CD8-positive, alpha-beta memory T cell (primary cell): ENCODE results near the gene KASH5. TPM values are rescaled to one million over a fixed set of nuclear protein-coding genes. Genes with fewer than 3 reads are reported as not detected.
A peak's percentile ranks its signal among the peaks of the same experiment; 100 is the strongest.

Source experiments
- CTCF ChIA-PET: fragments of 350-600 bp; sonication (Branson Sonifier 250); formaldehyde crosslinking; loops from one replicate; lab custom pipeline; 2021; ENCODE audit warnings: antibody characterized with exemption; lab: Charles Lee
- POLR2A ChIA-PET: fragments of 350-600 bp; sonication (Branson Sonifier 250); formaldehyde crosslinking; loops from one replicate; lab custom pipeline; 2021; ENCODE audit warnings: antibody characterized with exemption; lab: Charles Lee
- DNase-seq, 5 donors: peaks; one replicate each; pipeline versions ENCODE4 v3.0.0 to v3.0.0-alpha.2; 2020 to 2022; ENCODE audit warnings: mixed read lengths in 1 of 5
- H3K27ac ChIP-seq: one replicate; pipeline ENCODE4 v1.7.0; 2013; ENCODE audit warnings: low read depth, mild to moderate bottlenecking, low read length, moderate library complexity
- H3K27me3 ChIP-seq: 2 replicates; pipeline ENCODE4 v1.7.0; 2013; ENCODE audit warnings: low read length, mild to moderate bottlenecking; ENCODE audit not compliant: insufficient read depth, poor library complexity, severe bottlenecking
- H3K36me3 ChIP-seq: 2 replicates; pipeline ENCODE4 v1.7.0; 2013; ENCODE audit warnings: mild to moderate bottlenecking, low read length, moderate library complexity; ENCODE audit not compliant: insufficient read depth
- H3K4me1 ChIP-seq: 2 replicates; pipeline ENCODE4 v1.7.0; 2013; ENCODE audit warnings: mild to moderate bottlenecking, low read length, moderate library complexity; ENCODE audit not compliant: insufficient read depth
- H3K4me3 ChIP-seq: 2 replicates; pipeline ENCODE4 v1.7.0; 2013; ENCODE audit warnings: mild to moderate bottlenecking, low read length
- H3K9me3 ChIP-seq: 2 replicates; pipeline ENCODE4 v1.7.0; 2013; ENCODE audit warnings: mild to moderate bottlenecking, low read length
- H3K27ac Mint-ChIP-seq, 8 donors: one replicate each; pipeline ENCODE4 v1.8.0; 2020 to 2021; ENCODE audit warnings: mixed read lengths in 8 of 8, mild to moderate bottlenecking in 6 of 8, inconsistent platforms in 3 of 8, moderate library complexity in 3 of 8
- H3K27me3 Mint-ChIP-seq, 2 donors: one replicate each; pipeline ENCODE4 v1.8.0; 2020 to 2021; ENCODE audit warnings: mixed read lengths in 2 of 2, mild to moderate bottlenecking in 1 of 2, moderate library complexity in 1 of 2
- H3K36me3 Mint-ChIP-seq, 3 donors: one replicate each; pipeline ENCODE4 v1.8.0; 2020 to 2021; ENCODE audit warnings: mixed read lengths in 3 of 3, inconsistent platforms in 1 of 3, mild to moderate bottlenecking in 1 of 3
- H3K4me1 Mint-ChIP-seq, 3 donors: one replicate each; pipeline ENCODE4 v1.8.0; 2020 to 2021; ENCODE audit warnings: mixed read lengths in 3 of 3, inconsistent platforms in 1 of 3, mild to moderate bottlenecking in 1 of 3
- H3K4me3 Mint-ChIP-seq, 7 donors: one replicate each; pipeline ENCODE4 v1.8.0; 2020 to 2021; ENCODE audit warnings: mixed read lengths in 7 of 7, mild to moderate bottlenecking in 6 of 7, moderate library complexity in 4 of 7, inconsistent platforms in 2 of 7
- H3K9me3 Mint-ChIP-seq, 5 donors: one replicate each; pipeline ENCODE4 v1.8.0; 2020 to 2022; ENCODE audit warnings: mixed read lengths in 5 of 5, mild to moderate bottlenecking in 3 of 5, moderate library complexity in 2 of 5, inconsistent platforms in 1 of 5
- polyA plus RNA-seq: library from polyadenylated mRNA; unstranded; fragments of 300-500 nt; fragmentation: Illumina TruSeq; gene quantifications from one replicate; pipeline ENCODE4 v1.2.3, GENCODE V29; 2021
- total RNA-seq, 2 experiments: library from RNA; stranded (reverse); gene quantifications; one replicate each; pipeline ENCODE4 v1.2.3, GENCODE V29; 2021

KASH5 gene
- total and polyA plus RNA-seq, 3 experiments from 2014 or later = 0.31 TPM; not detected in 2

- Mint-ChIP-seq H3K36me3 (peaks cover 0 to 31% (median 14%) of the 10 kb centered on the region in 3 donors), H3K4me1 (peaks cover 23 to 30% (median 27%) of the 10 kb centered on the region in 3 donors), H3K27ac (peak overlapping the region in 4 of 8 donors; percentile 7 to 79 (median 50)), H3K9me3 (no peaks in the 10 kb centered on the region), H3K27me3 (no peaks in the 10 kb centered on the region), H3K4me3 (peak overlapping the region in 1 of 7 donors; percentile 51)
- DNase-seq = no peak
- CTCF ChIA-PET = interaction anchor here (1.1 kb wide), 1 partner anchor 42 kb away, joined by 4 read pairs; no protein-coding TSS in a partner anchor
- Histone ChIP-seq H3K36me3 (peaks cover 10% of the 10 kb centered on the region), H3K27me3 (no peaks in the 10 kb centered on the region), H3K27ac (no peak overlapping the region), H3K4me3 (no peak overlapping the region), H3K9me3 (no peaks in the 10 kb centered on the region), H3K4me1 (no peaks in the 10 kb centered on the region)
- POLR2A ChIA-PET = no interaction called here
Observed at GRCh38 chr19:49343123-49343522, 44.9 kb upstream of the KASH5 start.

- Histone ChIP-seq H3K36me3 (no peaks in the 10 kb centered on the region), H3K4me3 (no peak overlapping the region), H3K27ac (no peak overlapping the region), H3K9me3 (no peaks in the 10 kb centered on the region), H3K4me1 (no peaks in the 10 kb centered on the region), H3K27me3 (no peaks in the 10 kb centered on the region)
- Mint-ChIP-seq H3K4me1 (peaks cover 17 to 20% (median 18%) of the 10 kb centered on the region in 3 donors), H3K27ac (peak overlapping the region; percentile 21 to 96 (median 84)), H3K9me3 (no peaks in the 10 kb centered on the region), H3K4me3 (peak overlapping the region in 1 of 7 donors; percentile 51), H3K36me3 (peaks cover 0 to 19% (median 12%) of the 10 kb centered on the region in 3 donors), H3K27me3 (no peaks in the 10 kb centered on the region)
- ChIA-PET CTCF (no interaction called here), POLR2A (interaction anchor here (0.7 kb wide), 1 partner anchor 546 kb away, joined by 3 read pairs; no protein-coding TSS in a partner anchor)
- no peak for DNase-seq
Observed at GRCh38 chr19:49344505-49345423, 43.3 kb upstream of the KASH5 start.

DNA sequence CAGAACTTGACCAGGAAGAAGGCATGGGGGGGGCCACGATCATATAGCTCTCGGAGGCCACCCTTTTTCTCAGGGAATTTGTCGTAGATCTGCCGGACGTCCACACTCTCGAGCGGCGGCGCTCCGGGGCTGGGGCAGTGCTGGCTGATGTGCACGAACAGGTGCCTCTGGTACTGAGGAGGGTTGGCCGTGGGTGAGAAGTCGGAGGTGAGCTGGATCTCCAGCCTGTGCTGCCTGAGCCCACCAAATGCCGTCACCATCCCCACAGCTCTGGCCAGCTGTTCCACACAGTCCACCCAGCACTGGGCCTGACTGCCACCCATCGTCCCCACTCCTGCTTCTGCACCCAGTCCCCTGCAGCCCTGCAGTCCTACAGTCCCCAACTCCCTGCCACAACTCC, 40.9 kb upstream of the KASH5 start:
- CTCF ChIA-PET = interaction anchor here (0.9 kb wide), 1 partner anchor 96 kb away, joined by 3 read pairs; no protein-coding TSS in a partner anchor
- POLR2A ChIA-PET = no interaction called here
- no peak for DNase-seq
- no peak overlapping the region for H3K27ac ChIP-seq
- no peak overlapping the region for H3K27ac Mint-ChIP-seq
- H3K4me3 ChIP-seq = no peak overlapping the region
- H3K36me3 ChIP-seq = no peaks in the 10 kb centered on the region
- no peaks in the 10 kb centered on the region for H3K27me3 Mint-ChIP-seq
- no peaks in the 10 kb centered on the region for H3K9me3 ChIP-seq
- peaks cover 0 to 9% (median 4%) of the 10 kb centered on the region in 3 donors for H3K36me3 Mint-ChIP-seq
- peaks cover 6 to 12% (median 10%) of the 10 kb centered on the region in 3 donors for H3K4me1 Mint-ChIP-seq
- H3K9me3 Mint-ChIP-seq = no peaks in the 10 kb centered on the region
- no peaks in the 10 kb centered on the region for H3K27me3 ChIP-seq
- no peak overlapping the region for H3K4me3 Mint-ChIP-seq
- H3K4me1 ChIP-seq = no peaks in the 10 kb centered on the region

DNA sequence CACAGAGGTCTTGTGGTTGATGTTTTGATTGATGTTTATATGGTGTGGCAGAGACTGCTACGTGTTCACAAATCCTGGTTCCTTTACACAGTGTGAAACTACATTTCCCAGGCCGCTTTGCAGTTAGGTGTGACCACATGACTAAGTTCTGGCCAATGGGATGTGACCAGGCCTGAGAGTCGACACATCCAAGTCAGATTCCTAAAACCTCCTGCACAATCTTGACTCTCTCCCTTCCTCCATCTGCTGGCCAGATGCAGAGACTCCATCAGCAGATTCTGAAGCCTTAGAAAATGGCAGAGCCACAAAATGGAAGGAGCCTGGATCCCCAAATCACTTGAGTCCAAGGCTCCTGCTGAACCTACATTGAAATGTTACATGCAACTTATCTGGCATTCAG, 40.2 kb upstream of the KASH5 start:
- Mint-ChIP-seq H3K4me3 (no peak overlapping the region), H3K9me3 (no peaks in the 10 kb centered on the region), H3K27me3 (peaks cover 0 to 2% of the 10 kb centered on the region in 2 donors), H3K27ac (peak overlapping the region in 1 of 8 donors; percentile 7), H3K4me1 (peaks cover 6 to 10% (median 9%) of the 10 kb centered on the region in 3 donors), H3K36me3 (peaks cover 0 to 8% (median 1%) of the 10 kb centered on the region in 3 donors)
- no peak overlapping the region for H3K4me3 ChIP-seq
- DNase-seq = no peak
- POLR2A ChIA-PET = no interaction called here
- no peaks in the 10 kb centered on the region for H3K9me3 ChIP-seq
- CTCF ChIA-PET = interaction anchor here (0.9 kb wide), 1 partner anchor 97 kb away, joined by 3 read pairs; no protein-coding TSS in a partner anchor
- no peaks in the 10 kb centered on the region for H3K36me3 ChIP-seq
- no peaks in the 10 kb centered on the region for H3K4me1 ChIP-seq
- no peaks in the 10 kb centered on the region for H3K27me3 ChIP-seq
- H3K27ac ChIP-seq = no peak overlapping the region

- Mint-ChIP-seq H3K4me1 (peaks cover 6 to 10% (median 9%) of the 10 kb centered on the region in 3 donors), H3K27me3 (peaks cover 0 to 9% of the 10 kb centered on the region in 2 donors), H3K4me3 (no peak overlapping the region), H3K27ac (peak overlapping the region in 1 of 8 donors; percentile 63), H3K9me3 (no peaks in the 10 kb centered on the region), H3K36me3 (peaks cover 0 to 7% (median 0%) of the 10 kb centered on the region in 3 donors)
- ChIA-PET POLR2A (no interaction called here), CTCF (no interaction called here)
- Histone ChIP-seq H3K27me3 (no peaks in the 10 kb centered on the region), H3K27ac (no peak overlapping the region), H3K36me3 (no peaks in the 10 kb centered on the region), H3K9me3 (no peaks in the 10 kb centered on the region), H3K4me3 (no peak overlapping the region), H3K4me1 (no peaks in the 10 kb centered on the region)
- DNase-seq = no peak
Observed at GRCh38 chr19:49348305-49349189, 39.5 kb upstream of the KASH5 start.

DNA sequence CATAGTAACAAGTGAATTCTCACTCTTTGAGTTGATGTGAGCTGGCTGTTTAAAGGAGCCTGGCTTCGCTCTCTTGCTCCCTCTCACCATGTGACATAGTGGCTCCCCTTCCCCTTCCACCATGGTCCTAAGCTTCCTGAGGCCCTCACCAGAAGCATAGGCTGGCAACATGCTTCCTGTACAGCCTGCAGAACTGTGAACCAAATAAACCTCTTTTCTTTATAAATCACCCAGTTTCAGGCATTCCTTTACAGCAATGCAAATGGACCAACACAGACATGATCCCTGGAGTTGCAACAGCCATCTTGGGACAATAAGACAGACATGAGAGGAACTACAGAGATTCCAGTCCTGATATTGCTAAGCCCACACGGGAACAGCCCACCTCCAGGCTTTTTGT, 38.5 kb upstream of the KASH5 start:
- Histone ChIP-seq H3K27me3 (no peaks in the 10 kb centered on the region), H3K4me1 (no peaks in the 10 kb centered on the region), H3K27ac (no peak overlapping the region), H3K9me3 (no peaks in the 10 kb centered on the region), H3K4me3 (no peak overlapping the region), H3K36me3 (no peaks in the 10 kb centered on the region)
- Mint-ChIP-seq H3K27me3 (peaks cover 0 to 17% of the 10 kb centered on the region in 2 donors), H3K4me3 (no peak overlapping the region), H3K9me3 (no peaks in the 10 kb centered on the region), H3K36me3 (peaks cover 0 to 7% (median 0%) of the 10 kb centered on the region in 3 donors), H3K4me1 (peaks cover 5 to 8% (median 7%) of the 10 kb centered on the region in 3 donors), H3K27ac (no peak overlapping the region)
- ChIA-PET POLR2A (no interaction called here), CTCF (no interaction called here)
- DNase-seq = no peak

DNA sequence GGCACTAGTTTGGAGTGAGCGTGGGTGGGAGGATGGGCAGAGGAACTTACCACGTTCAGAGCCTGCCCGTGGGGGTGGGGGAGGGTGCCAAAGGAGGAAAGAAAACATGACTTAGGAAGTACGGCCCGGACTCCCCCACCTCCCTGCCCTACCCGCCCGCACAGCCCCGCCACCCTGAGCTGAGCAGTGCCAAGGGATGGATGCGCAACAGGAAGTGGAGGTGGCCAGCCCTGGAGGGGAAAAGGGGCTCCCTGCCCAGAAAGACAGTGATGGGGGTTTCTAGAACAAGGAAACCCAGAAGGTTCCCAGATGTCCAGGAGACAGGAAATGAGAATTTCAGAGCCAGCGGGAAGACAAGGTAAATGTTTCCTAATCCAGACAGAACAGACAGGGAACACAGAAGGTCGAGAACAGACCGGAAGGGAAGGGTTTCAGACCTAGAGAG, 32.1 kb upstream of the KASH5 start:
- no peak overlapping the region for H3K4me3 Mint-ChIP-seq
- H3K36me3 Mint-ChIP-seq = no peaks in the 10 kb centered on the region
- Histone ChIP-seq H3K4me3 (no peak overlapping the region), H3K36me3 (no peaks in the 10 kb centered on the region), H3K9me3 (no peaks in the 10 kb centered on the region), H3K27ac (no peak overlapping the region), H3K27me3 (no peaks in the 10 kb centered on the region), H3K4me1 (no peaks in the 10 kb centered on the region)
- DNase-seq = no peak
- H3K27me3 Mint-ChIP-seq = peaks cover 22 to 55% of the 10 kb centered on the region in 2 donors
- H3K27ac Mint-ChIP-seq = peak overlapping the region in 1 of 8 donors; percentile 61
- ChIA-PET CTCF (no interaction called here), POLR2A (no interaction called here)
- peaks cover 5 to 13% (median 9%) of the 10 kb centered on the region in 3 donors for H3K4me1 Mint-ChIP-seq
- H3K9me3 Mint-ChIP-seq = no peaks in the 10 kb centered on the region
